ENCODE data around the gene SH3GL2.

Gene SH3GL2

DNA sequence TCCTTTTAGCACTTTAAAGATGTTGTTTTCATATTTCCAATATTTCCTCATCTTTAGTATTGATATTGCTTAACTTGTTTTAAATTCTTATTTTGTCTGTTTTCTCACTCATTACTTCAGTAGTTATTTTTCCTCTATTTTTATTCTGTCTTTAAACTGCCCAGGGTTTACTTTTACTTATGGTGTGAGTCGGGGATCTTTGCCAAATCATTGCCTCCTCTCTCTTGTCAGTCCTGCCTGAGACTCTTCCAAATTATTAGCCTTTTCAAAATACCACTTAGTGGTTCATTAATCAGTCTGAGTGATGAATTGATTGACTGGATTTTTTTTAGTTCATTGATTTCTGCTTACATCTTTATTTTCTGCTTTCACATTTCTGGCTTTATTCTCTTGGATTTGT is 72.9 kb downstream of the SH3GL2 start:
- ATAC-seq: no peak
- TF ChIP-seq, protein P1, sequence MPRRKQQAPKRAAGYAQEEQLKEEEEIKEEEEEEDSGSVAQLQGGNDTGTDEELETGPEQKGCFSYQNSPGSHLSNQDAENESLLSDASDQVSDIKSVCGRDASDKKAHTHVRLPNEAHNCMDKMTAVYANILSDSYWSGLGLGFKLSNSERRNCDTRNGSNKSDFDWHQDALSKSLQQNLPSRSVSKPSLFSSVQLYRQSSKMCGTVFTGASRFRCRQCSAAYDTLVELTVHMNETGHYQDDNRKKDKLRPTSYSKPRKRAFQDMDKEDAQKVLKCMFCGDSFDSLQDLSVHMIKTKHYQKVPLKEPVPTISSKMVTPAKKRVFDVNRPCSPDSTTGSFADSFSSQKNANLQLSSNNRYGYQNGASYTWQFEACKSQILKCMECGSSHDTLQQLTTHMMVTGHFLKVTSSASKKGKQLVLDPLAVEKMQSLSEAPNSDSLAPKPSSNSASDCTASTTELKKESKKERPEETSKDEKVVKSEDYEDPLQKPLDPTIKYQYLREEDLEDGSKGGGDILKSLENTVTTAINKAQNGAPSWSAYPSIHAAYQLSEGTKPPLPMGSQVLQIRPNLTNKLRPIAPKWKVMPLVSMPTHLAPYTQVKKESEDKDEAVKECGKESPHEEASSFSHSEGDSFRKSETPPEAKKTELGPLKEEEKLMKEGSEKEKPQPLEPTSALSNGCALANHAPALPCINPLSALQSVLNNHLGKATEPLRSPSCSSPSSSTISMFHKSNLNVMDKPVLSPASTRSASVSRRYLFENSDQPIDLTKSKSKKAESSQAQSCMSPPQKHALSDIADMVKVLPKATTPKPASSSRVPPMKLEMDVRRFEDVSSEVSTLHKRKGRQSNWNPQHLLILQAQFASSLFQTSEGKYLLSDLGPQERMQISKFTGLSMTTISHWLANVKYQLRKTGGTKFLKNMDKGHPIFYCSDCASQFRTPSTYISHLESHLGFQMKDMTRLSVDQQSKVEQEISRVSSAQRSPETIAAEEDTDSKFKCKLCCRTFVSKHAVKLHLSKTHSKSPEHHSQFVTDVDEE (CRISPR knock-in tag; IDR thresholded peaks at IDR 0.05): no peak
- TF ChIP-seq ZNF8 (CRISPR knock-in tag; IDR thresholded peaks at IDR 0.05) (no peak), ZFP30 (CRISPR knock-in tag; IDR thresholded peaks at IDR 0.05) (no peak), ISL1 (CRISPR knock-in tag; IDR thresholded peaks at IDR 0.05) (no peak), OSR1 (CRISPR knock-in tag; IDR thresholded peaks at IDR 0.05) (no peak), SNAI2 (CRISPR knock-in tag; IDR thresholded peaks at IDR 0.05) (no peak), TOX (CRISPR knock-in tag; IDR thresholded peaks at IDR 0.05; ENCODE audit: borderline replicate concordance) (no peak), ZFP3 (CRISPR knock-in tag; IDR thresholded peaks at IDR 0.05) (no peak)

DNA sequence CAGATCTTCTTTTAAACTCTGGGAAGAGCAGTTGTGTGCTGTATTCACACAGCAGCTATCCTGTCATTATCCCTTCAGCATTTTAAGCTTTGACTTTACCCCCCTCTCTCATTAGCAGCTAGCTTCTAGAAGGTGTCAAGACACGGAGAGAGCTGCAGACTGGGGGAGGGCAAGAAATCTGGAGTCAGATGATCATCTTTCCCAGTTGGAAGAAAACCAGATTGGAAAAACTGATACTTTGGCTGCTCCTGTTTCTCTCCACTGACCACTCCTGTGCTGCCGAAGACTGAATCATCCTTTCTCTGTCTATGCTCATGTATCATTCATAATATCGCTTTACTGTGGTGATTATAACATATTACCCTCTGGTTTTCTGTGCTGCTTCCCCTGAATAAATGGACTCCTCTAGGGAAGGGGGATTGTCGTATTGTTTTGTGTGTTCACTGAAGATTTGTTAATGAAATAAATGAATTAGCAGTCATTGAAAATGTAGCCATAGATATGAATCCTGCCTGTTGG is 75.1 kb downstream of the SH3GL2 start:
- TF ChIP-seq, protein P2, sequence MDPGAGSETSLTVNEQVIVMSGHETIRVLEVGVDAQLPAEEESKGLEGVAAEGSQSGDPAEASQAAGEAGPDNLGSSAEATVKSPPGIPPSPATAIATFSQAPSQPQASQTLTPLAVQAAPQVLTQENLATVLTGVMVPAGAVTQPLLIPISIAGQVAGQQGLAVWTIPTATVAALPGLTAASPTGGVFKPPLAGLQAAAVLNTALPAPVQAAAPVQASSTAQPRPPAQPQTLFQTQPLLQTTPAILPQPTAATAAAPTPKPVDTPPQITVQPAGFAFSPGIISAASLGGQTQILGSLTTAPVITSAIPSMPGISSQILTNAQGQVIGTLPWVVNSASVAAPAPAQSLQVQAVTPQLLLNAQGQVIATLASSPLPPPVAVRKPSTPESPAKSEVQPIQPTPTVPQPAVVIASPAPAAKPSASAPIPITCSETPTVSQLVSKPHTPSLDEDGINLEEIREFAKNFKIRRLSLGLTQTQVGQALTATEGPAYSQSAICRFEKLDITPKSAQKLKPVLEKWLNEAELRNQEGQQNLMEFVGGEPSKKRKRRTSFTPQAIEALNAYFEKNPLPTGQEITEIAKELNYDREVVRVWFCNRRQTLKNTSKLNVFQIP (CRISPR knock-in tag; IDR thresholded peaks at IDR 0.05; ENCODE audit: borderline replicate concordance, low read depth): no peak
- TF ChIP-seq, protein P3, sequence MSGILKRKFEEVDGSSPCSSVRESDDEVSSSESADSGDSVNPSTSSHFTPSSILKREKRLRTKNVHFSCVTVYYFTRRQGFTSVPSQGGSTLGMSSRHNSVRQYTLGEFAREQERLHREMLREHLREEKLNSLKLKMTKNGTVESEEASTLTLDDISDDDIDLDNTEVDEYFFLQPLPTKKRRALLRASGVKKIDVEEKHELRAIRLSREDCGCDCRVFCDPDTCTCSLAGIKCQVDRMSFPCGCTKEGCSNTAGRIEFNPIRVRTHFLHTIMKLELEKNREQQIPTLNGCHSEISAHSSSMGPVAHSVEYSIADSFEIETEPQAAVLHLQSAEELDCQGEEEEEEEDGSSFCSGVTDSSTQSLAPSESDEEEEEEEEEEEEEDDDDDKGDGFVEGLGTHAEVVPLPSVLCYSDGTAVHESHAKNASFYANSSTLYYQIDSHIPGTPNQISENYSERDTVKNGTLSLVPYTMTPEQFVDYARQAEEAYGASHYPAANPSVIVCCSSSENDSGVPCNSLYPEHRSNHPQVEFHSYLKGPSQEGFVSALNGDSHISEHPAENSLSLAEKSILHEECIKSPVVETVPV (CRISPR knock-in tag; IDR thresholded peaks at IDR 0.05): no peak
- TF ChIP-seq ISL1 (CRISPR knock-in tag; IDR thresholded peaks at IDR 0.05): no peak
- ATAC-seq: no peak

DNA sequence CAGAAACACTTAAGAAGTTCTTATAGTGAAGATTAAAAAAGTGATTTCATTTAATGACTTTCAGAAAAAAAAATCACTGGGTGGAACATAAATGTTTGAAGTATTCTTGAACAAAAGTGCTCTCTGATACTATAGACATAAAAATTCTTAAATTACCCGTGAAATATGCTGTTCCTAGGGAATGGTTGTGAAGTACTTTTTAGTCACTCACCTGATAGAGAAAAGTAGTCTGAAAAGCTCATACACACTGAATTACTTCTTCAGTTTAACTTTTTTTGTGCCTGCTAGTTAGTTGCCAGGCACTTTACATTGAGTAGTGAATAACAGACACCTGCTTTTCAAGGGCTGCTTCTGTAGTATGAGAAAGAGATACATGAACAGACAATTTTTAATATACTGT is 78.0 kb downstream of the SH3GL2 start:
- TF ChIP-seq ESRRG (CRISPR knock-in tag; IDR thresholded peaks at IDR 0.05) (no peak), ZNF70 (CRISPR knock-in tag; IDR thresholded peaks at IDR 0.05) (no peak), GLIS3 (CRISPR knock-in tag; IDR thresholded peaks at IDR 0.05) (no peak), OSR1 (CRISPR knock-in tag; IDR thresholded peaks at IDR 0.05) (no peak), ZNF565 (CRISPR knock-in tag; conservative IDR thresholded peaks at IDR 0.05; ENCODE audit: low read depth) (no peak), ZC3H10 (CRISPR knock-in tag; IDR thresholded peaks at IDR 0.05) (no peak), TCF4 (CRISPR knock-in tag; IDR thresholded peaks at IDR 0.05; ENCODE audit: borderline replicate concordance) (no peak), RARB (CRISPR knock-in tag; IDR thresholded peaks at IDR 0.05) (no peak), ZNF8 (CRISPR knock-in tag; IDR thresholded peaks at IDR 0.05) (no peak), TOX (CRISPR knock-in tag; IDR thresholded peaks at IDR 0.05; ENCODE audit: borderline replicate concordance) (no peak), PPARA (CRISPR knock-in tag; IDR thresholded peaks at IDR 0.05; ENCODE audit: borderline replicate concordance) (no peak), CSDC2 (CRISPR knock-in tag; IDR thresholded peaks at IDR 0.05) (no peak)
- TF ChIP-seq, protein P3 (CRISPR knock-in tag; IDR thresholded peaks at IDR 0.05): no peak
- TF ChIP-seq, protein P4, sequence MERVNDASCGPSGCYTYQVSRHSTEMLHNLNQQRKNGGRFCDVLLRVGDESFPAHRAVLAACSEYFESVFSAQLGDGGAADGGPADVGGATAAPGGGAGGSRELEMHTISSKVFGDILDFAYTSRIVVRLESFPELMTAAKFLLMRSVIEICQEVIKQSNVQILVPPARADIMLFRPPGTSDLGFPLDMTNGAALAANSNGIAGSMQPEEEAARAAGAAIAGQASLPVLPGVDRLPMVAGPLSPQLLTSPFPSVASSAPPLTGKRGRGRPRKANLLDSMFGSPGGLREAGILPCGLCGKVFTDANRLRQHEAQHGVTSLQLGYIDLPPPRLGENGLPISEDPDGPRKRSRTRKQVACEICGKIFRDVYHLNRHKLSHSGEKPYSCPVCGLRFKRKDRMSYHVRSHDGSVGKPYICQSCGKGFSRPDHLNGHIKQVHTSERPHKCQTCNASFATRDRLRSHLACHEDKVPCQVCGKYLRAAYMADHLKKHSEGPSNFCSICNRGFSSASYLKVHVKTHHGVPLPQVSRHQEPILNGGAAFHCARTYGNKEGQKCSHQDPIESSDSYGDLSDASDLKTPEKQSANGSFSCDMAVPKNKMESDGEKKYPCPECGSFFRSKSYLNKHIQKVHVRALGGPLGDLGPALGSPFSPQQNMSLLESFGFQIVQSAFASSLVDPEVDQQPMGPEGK (CRISPR knock-in tag; IDR thresholded peaks at IDR 0.05; ENCODE audit: borderline replicate concordance): no peak
- TF ChIP-seq, protein P1 (CRISPR knock-in tag; IDR thresholded peaks at IDR 0.05): no peak
- TF ChIP-seq, protein P2 (CRISPR knock-in tag; IDR thresholded peaks at IDR 0.05; ENCODE audit: borderline replicate concordance, low read depth): no peak

More for the DNA sequence above, 78.0 kb downstream of the SH3GL2 start:
- ATAC-seq: no peak
